K562 (cell line): ENCODE measurements around the gene IMMP1L. TPM values are rescaled to one million over a fixed set of nuclear protein-coding genes. Genes with fewer than 3 reads are reported as not detected.

Source experiments
- BRCA1 ChIP-seq, 2 experiments: fragments of 450-650 bp in 1 of 2; sonication (generic) in 1 of 2; formaldehyde crosslinking in 1 of 2; IDR thresholded peaks; 2 replicates each; pipeline versions ENCODE4 v1.5.0 to v1.6.1; 2017 to 2020; ENCODE audit warnings: mild to moderate bottlenecking in 1 of 2, missing genetic modification reagents in 1 of 2
- ETS1 ChIP-seq: conservative IDR thresholded peaks from 2 replicates; pipeline ENCODE4 v1.6.1; 2011; ENCODE audit warnings: low read depth, mild to moderate bottlenecking, low read length; ENCODE audit not compliant: control insufficient read depth
- HMGN3 ChIP-seq: IDR thresholded peaks from 2 replicates; pipeline ENCODE4 v1.6.1; 2011; ENCODE audit warnings: borderline replicate concordance, low read depth, mild to moderate bottlenecking, mixed read lengths, low read length; ENCODE audit not compliant: insufficient read length; ENCODE audit errors: extremely low read depth
- HSF4 ChIP-seq: fragments of 250-450 bp; sonication (Bioruptor Pico); IDR thresholded peaks from 2 replicates; pipeline ENCODE4 v2.1.2; 2022; ENCODE audit warnings: mild to moderate bottlenecking, moderate library complexity, borderline replicate concordance
- MAZ ChIP-seq, 2 experiments: fragments of 450-650 bp in 1 of 2; sonication (generic) in 1 of 2; formaldehyde crosslinking; IDR thresholded peaks in 1 of 2; conservative IDR thresholded peaks in 1 of 2; 2 replicates each; pipeline versions ENCODE4 v1.4.0 to v1.5.0; 2020; ENCODE audit warnings: mild to moderate bottlenecking in 1 of 2, missing genetic modification reagents in 1 of 2
- MCM3 ChIP-seq: fragments of 450-650 bp; IDR thresholded peaks from 2 replicates; pipeline ENCODE4 v1.6.1; 2016
- MTF1 ChIP-seq: fragments of 250-450 bp; sonication (Bioruptor Pico); IDR thresholded peaks from 2 replicates; pipeline ENCODE4 v1.9.0; 2021; ENCODE audit warnings: moderate library complexity, mild to moderate bottlenecking, inconsistent platforms, borderline replicate concordance
- NRF1 ChIP-seq, 2 experiments: fragments of 450-650 bp; IDR thresholded peaks in 1 of 2; conservative IDR thresholded peaks in 1 of 2; 2 replicates each; pipeline ENCODE4 v1.6.1; 2014; ENCODE audit warnings: mild to moderate bottlenecking in 2 of 2
- POLR2H ChIP-seq: IDR thresholded peaks from 2 replicates; pipeline ENCODE4 v1.6.1; 2016; ENCODE audit warnings: missing genetic modification characterization, low read depth, mild to moderate bottlenecking, control low read depth, missing compliant biosample characterization, moderate library complexity
- RBFOX2 ChIP-seq: fragments of 200-400 bp; formaldehyde crosslinking; IDR thresholded peaks from 2 replicates; pipeline ENCODE4 v1.6.1; 2017; ENCODE audit warnings: low read depth, mild to moderate bottlenecking, low read length, moderate library complexity
- RCOR1 ChIP-seq, 2 experiments: IDR thresholded peaks; 2 replicates each; pipeline ENCODE4 v1.6.1; 2012; ENCODE audit warnings: low read depth in 2 of 2, low read length in 2 of 2, borderline replicate concordance in 1 of 2, improper control_type of control experiment in 1 of 2
- SMARCA4 ChIP-seq: fragments of 450-650 bp; IDR thresholded peaks from 2 replicates; pipeline ENCODE4 v1.6.1; 2016
- SP2 ChIP-seq: IDR thresholded peaks from 2 replicates; pipeline ENCODE4 v1.6.1; 2011; ENCODE audit warnings: mild to moderate bottlenecking, low read depth, low read length, moderate library complexity; ENCODE audit not compliant: poor library complexity, severe bottlenecking; ENCODE audit errors: extremely low read depth
- SPI1 ChIP-seq: IDR thresholded peaks from 2 replicates; pipeline ENCODE4 v1.6.1; 2011; ENCODE audit warnings: low read depth, low read length, control low read depth, borderline replicate concordance
- ZEB2 ChIP-seq: fragments of 450-650 bp; IDR thresholded peaks from 2 replicates; pipeline ENCODE4 v1.6.1; 2016
- ZFPM2 ChIP-seq: fragments of 250-450 bp; sonication (Bioruptor Pico); IDR thresholded peaks from 2 replicates; pipeline ENCODE4 v1.5.1; 2022; ENCODE audit warnings: mild to moderate bottlenecking
- ZMIZ1 ChIP-seq, 2 experiments: fragments of 150-350 bp in 1 of 2; IDR thresholded peaks; 2 replicates each; pipeline ENCODE4 v1.6.1; 2012 to 2016; ENCODE audit warnings: low read depth in 2 of 2, low read length in 2 of 2, mild to moderate bottlenecking in 1 of 2, moderate library complexity in 1 of 2
- ZNF143 ChIP-seq: sonication (generic); formaldehyde crosslinking; IDR thresholded peaks from 2 replicates; pipeline ENCODE4 v1.9.0; 2022; ENCODE audit warnings: mild to moderate bottlenecking, missing genetic modification reagents
- ZNF551 ChIP-seq: fragments of 250-450 bp; sonication (Bioruptor Pico); IDR thresholded peaks from 2 replicates; pipeline ENCODE4 v1.5.0; 2021; ENCODE audit warnings: mild to moderate bottlenecking, moderate library complexity
- ZNF79 ChIP-seq: fragments of 250-450 bp; sonication (Bioruptor Pico); IDR thresholded peaks from 2 replicates; pipeline ENCODE4 v1.4.0; 2020; ENCODE audit warnings: low read depth, mild to moderate bottlenecking, moderate library complexity
- polyA plus RNA-seq, 8 experiments: library from polyadenylated mRNA; depleted of rRNA in 4 of 8; stranded (reverse) in 5 of 8; unstranded in 3 of 8; fragments of >200 nt; fragmentation: Nextera tagmentation in 2 of 8; fragmentation: Illumina TruSeq in 1 of 8; extraction: Ambion mirVana in 2 of 8; extraction: Trizol in 1 of 8; gene quantifications; 2 replicates each; pipeline versions ENCODE4 v1.2.1 to v1.2.3, GENCODE V29; 2011 to 2014; ENCODE audit warnings: inconsistent platforms in 1 of 8, missing spikeins in 1 of 8
- total RNA-seq, 7 experiments: library from RNA; depleted of rRNA in 6 of 7; stranded (reverse); fragments of >200 nt in 6 of 7; fragmentation: Illumina TruSeq in 2 of 7; extraction: Trizol in 2 of 7; gene quantifications; 2 replicates each; pipeline versions ENCODE4 v1.2.1 to v1.2.3, GENCODE V29; 2011 to 2021; ENCODE audit warnings: low replicate concordance in 1 of 7
- TF ChIP-seq, protein P1 (sequence below): fragments of 450-650 bp; IDR thresholded peaks from 2 replicates; pipeline ENCODE4 v1.6.1; 2016; ENCODE audit warnings: missing biosample characterization, missing genetic modification characterization
- TF ChIP-seq, protein P2 (sequence below): fragments of 450-650 bp; conservative IDR thresholded peaks from 2 replicates; pipeline ENCODE4 v1.6.1; 2016; ENCODE audit warnings: missing genetic modification characterization, low read depth, mild to moderate bottlenecking, control low read depth, missing compliant biosample characterization

The IMMP1L gene
- total and polyA plus RNA-seq, 9 of the 15 experiments (the other 6 are each of a cell fraction or from before 2014, with no cell fraction given) = 56.0 to 245 (median 169) TPM

GRCh38 chr11:31419138-31419537, 90.3 kb downstream of the IMMP1L start (continued):
- TF ChIP-seq MCM3 = no peak
- no peak for TF ChIP-seq HMGN3
- peak; percentile 35; the same call in 1 of the 2 replicates for TF ChIP-seq ZEB2
- TF ChIP-seq ETS1 = no peak
- no peak for TF ChIP-seq ZNF143
- TF ChIP-seq BRCA1 (IDR thresholded peaks at IDR 0.05) = no peak
- no peak for TF ChIP-seq BRCA1 (CRISPR knock-in tag; IDR thresholded peaks at IDR 0.05)
- no peak for TF ChIP-seq SPI1
- TF ChIP-seq, protein P1, sequence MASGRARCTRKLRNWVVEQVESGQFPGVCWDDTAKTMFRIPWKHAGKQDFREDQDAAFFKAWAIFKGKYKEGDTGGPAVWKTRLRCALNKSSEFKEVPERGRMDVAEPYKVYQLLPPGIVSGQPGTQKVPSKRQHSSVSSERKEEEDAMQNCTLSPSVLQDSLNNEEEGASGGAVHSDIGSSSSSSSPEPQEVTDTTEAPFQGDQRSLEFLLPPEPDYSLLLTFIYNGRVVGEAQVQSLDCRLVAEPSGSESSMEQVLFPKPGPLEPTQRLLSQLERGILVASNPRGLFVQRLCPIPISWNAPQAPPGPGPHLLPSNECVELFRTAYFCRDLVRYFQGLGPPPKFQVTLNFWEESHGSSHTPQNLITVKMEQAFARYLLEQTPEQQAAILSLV = no peak
- peak in 1 of 2 experiments; percentile 63; a peak in 1 of 4 replicates for TF ChIP-seq RCOR1 (IDR thresholded peaks at IDR 0.05; ENCODE audit: borderline replicate concordance in 1 of 2, low read depth in 2 of 2, low read length in 2 of 2)
- TF ChIP-seq ZFPM2 = no peak
- no peak for TF ChIP-seq MTF1
- TF ChIP-seq ZNF79 = no peak
- TF ChIP-seq RBFOX2 = no peak
- peak; percentile 51; the same call in 1 of the 2 replicates for TF ChIP-seq SMARCA4
- TF ChIP-seq ZNF551 (CRISPR knock-in tag) = no peak
- no peak for TF ChIP-seq HSF4
- TF ChIP-seq NRF1 (conservative IDR thresholded peaks at IDR 0.05 in 1 of 2, IDR thresholded peaks at IDR 0.05 in 1 of 2) = no peak
- no peak for TF ChIP-seq POLR2H (tag)
- no peak for TF ChIP-seq ZMIZ1 (IDR thresholded peaks at IDR 0.05; ENCODE audit: low read depth in 2 of 2, low read length in 2 of 2)
- no peak for TF ChIP-seq SP2
- TF ChIP-seq, protein P2, sequence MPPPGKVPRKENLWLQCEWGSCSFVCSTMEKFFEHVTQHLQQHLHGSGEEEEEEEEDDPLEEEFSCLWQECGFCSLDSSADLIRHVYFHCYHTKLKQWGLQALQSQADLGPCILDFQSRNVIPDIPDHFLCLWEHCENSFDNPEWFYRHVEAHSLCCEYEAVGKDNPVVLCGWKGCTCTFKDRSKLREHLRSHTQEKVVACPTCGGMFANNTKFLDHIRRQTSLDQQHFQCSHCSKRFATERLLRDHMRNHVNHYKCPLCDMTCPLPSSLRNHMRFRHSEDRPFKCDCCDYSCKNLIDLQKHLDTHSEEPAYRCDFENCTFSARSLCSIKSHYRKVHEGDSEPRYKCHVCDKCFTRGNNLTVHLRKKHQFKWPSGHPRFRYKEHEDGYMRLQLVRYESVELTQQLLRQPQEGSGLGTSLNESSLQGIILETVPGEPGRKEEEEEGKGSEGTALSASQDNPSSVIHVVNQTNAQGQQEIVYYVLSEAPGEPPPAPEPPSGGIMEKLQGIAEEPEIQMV (tag) = no peak
- 0 out of 4 replicates have a peak, but pooled peaks of 1 of the 2 experiments have one; percentile 13 for TF ChIP-seq MAZ (CRISPR knock-in tag; conservative IDR thresholded peaks at IDR 0.05 in 1 of 2, IDR thresholded peaks at IDR 0.05 in 1 of 2)
